Measurements from ENCODE around the gene BIRC2. TPM values are rescaled to one million over a fixed set of nuclear protein-coding genes. Genes with fewer than 3 reads are reported as not detected.

Gene BIRC2
- polyA plus RNA-seq (2012; rRNA removed) = 20.1 and 32.3 TPM in 2 replicates
- polyA plus RNA-seq (2012; cell fraction: cytosol; rRNA removed) = 27.8 and 30.5 TPM in 2 replicates
- polyA plus RNA-seq (2012; cell fraction: nucleus; rRNA removed) = 18.5 and 36.1 TPM in 2 replicates

- Histone ChIP-seq H3K9me2 (no peaks in the 10 kb centered on the region), H3F3A (replicated peaks; ENCODE audit: insufficient read depth) (peaks cover 28% of the 10 kb centered on the region), H4K20me1 (ENCODE audit: insufficient read depth) (peaks cover 25% of the 10 kb centered on the region), H3K4me3 (ENCODE audit: low read depth in 2 of 2, low read length in 1 of 2) (peak within 1 kb of the TSS; percentile 78 to 90), H3K27ac (ENCODE audit: low read depth in 2 of 2, low read length in 1 of 2) (peak within 1 kb of the TSS; percentile 95 to 98), H3K79me2 (ENCODE audit: insufficient read depth) (peaks cover 48% of the 10 kb centered on the region), H3K27me3 (ENCODE audit: insufficient read depth) (no peaks in the 10 kb centered on the region), H3K4me2 (peak within 1 kb of the TSS; percentile 80), H2AFZ (ENCODE audit: low read depth) (peak within 1 kb of the TSS; percentile 77), H3K36me3 (replicated peaks in 1 of 2; ENCODE audit: control insufficient read depth in 1 of 2, insufficient read depth in 2 of 2, low read length in 1 of 2) (peaks cover 16 to 25% of the 10 kb centered on the region in 2 experiments), H3K9me3 (no peaks in the 10 kb centered on the region), H3K9ac (peak within 1 kb of the TSS; percentile 95), H3K4me1 (ENCODE audit: control insufficient read depth in 1 of 2, insufficient read depth in 2 of 2, low read depth in 1 of 2, low read length in 1 of 2) (peaks cover 7 to 15% of the 10 kb centered on the region in 2 experiments; a peak in 3 of 4 replicates)
- DNase-seq = peak; percentile 93
- CTCF ChIA-PET = interaction anchor here (0.7 to 1.0 kb wide), 3 partner anchors 59 to 149 kb away, joined by 3 to 4 read pairs (median 3); no protein-coding TSS in a partner anchor
- WGBS (ENCODE audit: low lambda C conversion rate) = 0% methylated on average over 16 of the region's 77 CpGs
- POLR2A ChIA-PET = no interaction called here
- TF ChIP-seq RCOR1 (IDR thresholded peaks at IDR 0.05; ENCODE audit: low read length) (peak; percentile 37; the same call in 1 of the 2 replicates), ELF1 (IDR thresholded peaks at IDR 0.05) (peak; percentile 79), TEAD4 (IDR thresholded peaks at IDR 0.05; ENCODE audit: borderline replicate concordance, insufficient read depth) (no peak), USF1 (IDR thresholded peaks at IDR 0.05; ENCODE audit: borderline replicate concordance, low read depth) (peak; percentile 43; the same call in 1 of the 2 replicates), NRF1 (IDR thresholded peaks at IDR 0.05; ENCODE audit: low read depth, low read length) (0 out of 2 replicates have a peak, but pooled peaks have one; percentile 18), RXRA (IDR thresholded peaks at IDR 0.05; ENCODE audit: borderline replicate concordance, low read depth) (no peak), IRF3 (IDR thresholded peaks at IDR 0.05; ENCODE audit: low read depth, low read length) (no peak), YY1 (IDR thresholded peaks at IDR 0.05; ENCODE audit: low read depth) (0 out of 2 replicates have a peak, but pooled peaks have one; percentile 20), RAD21 (IDR thresholded peaks at IDR 0.05; ENCODE audit: low read length) (peak; percentile 20; the same call in 1 of the 2 replicates), CTCF (IDR thresholded peaks at IDR 0.05) (peak; percentile 65), TAF1 (IDR thresholded peaks at IDR 0.05; ENCODE audit: borderline replicate concordance, low read depth, low read length) (peak; percentile 82), GATA2 (CRISPR knock-in tag; IDR thresholded peaks at IDR 0.05) (0 out of 2 replicates have a peak, but pooled peaks have one; percentile 10), FOSL2 (IDR thresholded peaks at IDR 0.05; ENCODE audit: borderline replicate concordance, low read depth) (peak; percentile 58; the same call in 1 of the 2 replicates), MAX (IDR thresholded peaks at IDR 0.05; ENCODE audit: low read depth) (peak; percentile 37; the same call in 1 of the 2 replicates), SMC3 (IDR thresholded peaks at IDR 0.05; ENCODE audit: low read depth, low read length) (peak; percentile 42), NFIC (IDR thresholded peaks at IDR 0.05; ENCODE audit: borderline replicate concordance) (peak; percentile 30; the same call in 1 of the 2 replicates), CHD2 (IDR thresholded peaks at IDR 0.05; ENCODE audit: low read length, partially characterized antibody) (no peak), FOXM1 (IDR thresholded peaks at IDR 0.05; ENCODE audit: low read depth) (0 out of 2 replicates have a peak, but pooled peaks have one; percentile 55), RFX5 (IDR thresholded peaks at IDR 0.05; ENCODE audit: low read length) (0 out of 2 replicates have a peak, but pooled peaks have one; percentile 6), GABPA (IDR thresholded peaks at IDR 0.05; ENCODE audit: low read depth) (peak; percentile 66), ZBTB33 (IDR thresholded peaks at IDR 0.05; ENCODE audit: borderline replicate concordance, low read depth) (no peak), EZH2phosphoT487 (IDR thresholded peaks at IDR 0.05; ENCODE audit: borderline replicate concordance, low read depth) (no peak), PBX3 (IDR thresholded peaks at IDR 0.05) (0 out of 2 replicates have a peak, but pooled peaks have one; percentile 2), FOXJ3 (CRISPR knock-in tag; IDR thresholded peaks at IDR 0.05) (peak; percentile 63; the same call in 1 of the 2 replicates), EP300 (IDR thresholded peaks at IDR 0.05; ENCODE audit: borderline replicate concordance in 1 of 2, low read depth in 1 of 2, low read length in 1 of 2) (peak in 1 of 2 experiments; percentile 44; a peak in 2 of 4 replicates)
Measured at GRCh38 chr11:102346748-102347461, at the start of gene BIRC2. Gene BIRC2 (plus strand): TSS chr11:102347214. CDS start chr11:102349855, 2,641 bp downstream.
